Ishikawa (cell line): Measurements from ENCODE around the gene DTNBP1.

Experiments used
- CEBPB ChIP-seq: IDR thresholded peaks from 2 replicates; pipeline ENCODE4 v1.6.1; 2012
- CREB1 ChIP-seq: IDR thresholded peaks from 2 replicates; pipeline ENCODE4 v1.6.1; 2012; ENCODE audit warnings: low read depth
- EGR1 ChIP-seq: IDR thresholded peaks from 2 replicates; pipeline ENCODE4 v1.6.1; 2012
- EP300 ChIP-seq: IDR thresholded peaks from 2 replicates; pipeline ENCODE4 v1.6.1; 2012; ENCODE audit warnings: borderline replicate concordance
- FOXM1 ChIP-seq: IDR thresholded peaks from 2 replicates; pipeline ENCODE4 v1.6.1; 2012; ENCODE audit warnings: low read depth, borderline replicate concordance
- NFIC ChIP-seq: IDR thresholded peaks from 2 replicates; pipeline ENCODE4 v1.6.1; 2012
- RAD21 ChIP-seq: IDR thresholded peaks from 2 replicates; pipeline ENCODE4 v1.6.1; 2012; ENCODE audit warnings: low read depth
- TAF1 ChIP-seq: IDR thresholded peaks from 2 replicates; pipeline ENCODE4 v1.6.1; 2012; ENCODE audit warnings: low read depth, mild to moderate bottlenecking
- TCF12 ChIP-seq: IDR thresholded peaks from 2 replicates; pipeline ENCODE4 v1.6.1; 2012; ENCODE audit warnings: low read depth
- TEAD4 ChIP-seq: IDR thresholded peaks from 2 replicates; pipeline ENCODE4 v1.6.1; 2012
- YY1 ChIP-seq: IDR thresholded peaks from 2 replicates; pipeline ENCODE4 v1.6.1; 2012; ENCODE audit warnings: low read depth
- ZBTB7A ChIP-seq: IDR thresholded peaks from 2 replicates; pipeline ENCODE4 v1.6.1; 2012; ENCODE audit warnings: low read depth
- TF ChIP-seq, protein P1 (sequence below): IDR thresholded peaks from 2 replicates; pipeline ENCODE4 v1.6.1; 2012
- TF ChIP-seq, protein P2 (sequence below): IDR thresholded peaks from 2 replicates; pipeline ENCODE4 v1.6.1; 2012
- TF ChIP-seq, protein P3 (sequence below): IDR thresholded peaks from 2 replicates; pipeline ENCODE4 v1.6.1; 2012; ENCODE audit warnings: low read depth, mild to moderate bottlenecking

Gene DTNBP1

DNA sequence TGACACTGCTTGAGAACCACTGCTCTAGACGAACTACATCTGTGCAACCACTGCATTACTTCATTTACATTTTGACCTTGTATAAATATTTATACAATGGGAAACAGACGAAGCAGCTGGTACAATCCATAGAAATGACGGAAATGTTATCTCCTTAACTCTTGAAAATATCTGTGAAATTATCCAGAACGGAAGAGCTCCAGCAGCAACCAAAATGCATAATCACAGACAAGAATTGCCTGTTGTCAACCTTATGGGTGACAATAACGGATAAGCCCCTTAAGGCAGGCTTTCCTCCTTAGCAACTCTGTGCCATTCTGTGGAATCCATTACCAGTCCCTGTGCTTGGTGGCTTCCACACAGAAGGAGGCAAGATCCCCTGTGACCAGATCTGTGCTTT is 115.4 kb downstream of the DTNBP1 start:
- TF ChIP-seq CEBPB (no peak), FOXM1 (no peak), TAF1 (no peak), ZBTB7A (no peak), EP300 (no peak), EGR1 (no peak), TEAD4 (no peak), CREB1 (no peak), YY1 (no peak), TCF12 (no peak), RAD21 (no peak), NFIC (no peak)
- TF ChIP-seq, protein P1, sequence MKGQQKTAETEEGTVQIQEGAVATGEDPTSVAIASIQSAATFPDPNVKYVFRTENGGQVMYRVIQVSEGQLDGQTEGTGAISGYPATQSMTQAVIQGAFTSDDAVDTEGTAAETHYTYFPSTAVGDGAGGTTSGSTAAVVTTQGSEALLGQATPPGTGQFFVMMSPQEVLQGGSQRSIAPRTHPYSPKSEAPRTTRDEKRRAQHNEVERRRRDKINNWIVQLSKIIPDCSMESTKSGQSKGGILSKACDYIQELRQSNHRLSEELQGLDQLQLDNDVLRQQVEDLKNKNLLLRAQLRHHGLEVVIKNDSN = no peak
- TF ChIP-seq, protein P2, sequence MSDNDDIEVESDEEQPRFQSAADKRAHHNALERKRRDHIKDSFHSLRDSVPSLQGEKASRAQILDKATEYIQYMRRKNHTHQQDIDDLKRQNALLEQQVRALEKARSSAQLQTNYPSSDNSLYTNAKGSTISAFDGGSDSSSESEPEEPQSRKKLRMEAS = no peak
- TF ChIP-seq, protein P3, sequence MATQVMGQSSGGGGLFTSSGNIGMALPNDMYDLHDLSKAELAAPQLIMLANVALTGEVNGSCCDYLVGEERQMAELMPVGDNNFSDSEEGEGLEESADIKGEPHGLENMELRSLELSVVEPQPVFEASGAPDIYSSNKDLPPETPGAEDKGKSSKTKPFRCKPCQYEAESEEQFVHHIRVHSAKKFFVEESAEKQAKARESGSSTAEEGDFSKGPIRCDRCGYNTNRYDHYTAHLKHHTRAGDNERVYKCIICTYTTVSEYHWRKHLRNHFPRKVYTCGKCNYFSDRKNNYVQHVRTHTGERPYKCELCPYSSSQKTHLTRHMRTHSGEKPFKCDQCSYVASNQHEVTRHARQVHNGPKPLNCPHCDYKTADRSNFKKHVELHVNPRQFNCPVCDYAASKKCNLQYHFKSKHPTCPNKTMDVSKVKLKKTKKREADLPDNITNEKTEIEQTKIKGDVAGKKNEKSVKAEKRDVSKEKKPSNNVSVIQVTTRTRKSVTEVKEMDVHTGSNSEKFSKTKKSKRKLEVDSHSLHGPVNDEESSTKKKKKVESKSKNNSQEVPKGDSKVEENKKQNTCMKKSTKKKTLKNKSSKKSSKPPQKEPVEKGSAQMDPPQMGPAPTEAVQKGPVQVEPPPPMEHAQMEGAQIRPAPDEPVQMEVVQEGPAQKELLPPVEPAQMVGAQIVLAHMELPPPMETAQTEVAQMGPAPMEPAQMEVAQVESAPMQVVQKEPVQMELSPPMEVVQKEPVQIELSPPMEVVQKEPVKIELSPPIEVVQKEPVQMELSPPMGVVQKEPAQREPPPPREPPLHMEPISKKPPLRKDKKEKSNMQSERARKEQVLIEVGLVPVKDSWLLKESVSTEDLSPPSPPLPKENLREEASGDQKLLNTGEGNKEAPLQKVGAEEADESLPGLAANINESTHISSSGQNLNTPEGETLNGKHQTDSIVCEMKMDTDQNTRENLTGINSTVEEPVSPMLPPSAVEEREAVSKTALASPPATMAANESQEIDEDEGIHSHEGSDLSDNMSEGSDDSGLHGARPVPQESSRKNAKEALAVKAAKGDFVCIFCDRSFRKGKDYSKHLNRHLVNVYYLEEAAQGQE = no peak

DNA sequence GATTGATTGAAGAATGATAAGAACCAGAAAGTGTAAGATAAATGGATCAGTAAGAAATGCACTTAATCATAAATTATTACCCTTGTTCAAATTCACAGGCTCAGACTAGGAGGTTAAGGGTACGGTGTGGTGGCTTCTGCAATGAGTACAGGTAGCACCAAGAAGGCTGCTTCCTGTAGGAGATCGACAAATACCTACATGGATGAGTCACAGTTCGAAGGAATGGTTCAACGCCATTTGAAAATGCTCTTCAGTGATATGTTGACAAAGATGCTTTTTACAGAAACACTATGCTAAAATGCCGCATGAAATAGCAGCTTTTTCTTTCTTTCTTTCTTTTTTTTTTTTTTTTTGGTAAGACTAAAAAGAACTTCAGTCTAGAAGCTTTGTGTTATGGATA is 116.2 kb downstream of the DTNBP1 start:
- no peak for TF ChIP-seq YY1
- TF ChIP-seq RAD21 = no peak
- TF ChIP-seq EGR1 = no peak
- TF ChIP-seq, protein P3 = no peak
- TF ChIP-seq, protein P2 = no peak
- no peak for TF ChIP-seq TAF1
- no peak for TF ChIP-seq TCF12
- TF ChIP-seq TEAD4 = no peak
- TF ChIP-seq CREB1 = no peak
- TF ChIP-seq ZBTB7A = no peak
- no peak for TF ChIP-seq EP300
- TF ChIP-seq FOXM1 = no peak
- no peak for TF ChIP-seq NFIC
- TF ChIP-seq, protein P1 = no peak
- no peak for TF ChIP-seq CEBPB

DNA sequence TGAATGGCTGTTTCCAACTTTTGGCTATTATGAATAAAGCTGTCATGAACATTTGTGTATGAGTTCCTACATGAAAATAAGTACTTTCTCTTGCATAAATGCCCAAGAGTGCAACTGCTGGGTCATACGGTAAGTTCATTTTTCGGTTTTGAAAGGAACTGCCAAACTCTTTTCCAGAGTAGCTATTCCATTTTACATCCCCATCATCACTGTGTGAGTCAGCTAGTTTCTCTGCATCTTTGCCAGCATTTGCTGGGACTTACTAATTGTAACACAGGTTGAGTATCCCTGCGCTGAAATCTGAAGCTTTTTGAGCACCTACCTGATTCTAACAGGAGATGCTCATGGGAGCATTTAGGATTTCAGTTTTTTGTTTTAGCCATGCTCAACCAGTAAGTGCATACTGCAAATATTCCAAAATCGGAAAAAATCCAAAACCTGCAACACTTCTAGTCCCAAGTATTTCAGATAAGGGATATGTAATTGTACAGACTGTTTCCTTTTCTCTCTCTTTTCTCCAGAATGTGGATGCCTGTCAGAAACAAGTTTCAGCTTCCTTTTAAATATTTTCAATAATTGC is 118.4 kb downstream of the DTNBP1 start:
- TF ChIP-seq EP300 (no peak), TCF12 (no peak), RAD21 (no peak)

DNA sequence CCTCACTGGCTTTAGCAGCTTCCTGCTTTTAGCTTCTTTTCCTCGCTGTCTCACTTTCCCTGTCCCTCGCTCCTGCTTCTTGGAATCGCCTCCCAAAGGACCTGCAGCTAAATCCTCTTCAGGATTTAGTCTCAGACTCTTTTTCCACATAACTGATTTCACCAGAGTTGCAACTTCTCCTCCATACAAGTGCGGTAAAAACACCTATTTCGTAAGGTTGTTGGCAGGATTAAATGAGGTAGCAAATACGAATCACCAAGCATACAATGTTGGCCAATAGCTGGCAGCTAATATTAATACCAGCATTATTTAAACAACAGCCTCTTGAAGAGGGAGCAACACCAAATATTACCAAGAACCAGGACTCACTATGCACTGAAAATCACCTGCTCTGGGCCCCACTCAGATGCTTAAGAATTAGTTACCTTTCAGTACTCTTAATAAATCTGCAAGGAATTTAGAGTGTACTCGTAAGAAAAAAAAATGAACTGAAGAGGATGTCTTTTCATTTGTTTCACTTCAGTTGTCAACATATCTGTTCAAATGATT is 123.0 kb downstream of the DTNBP1 start:
- TF ChIP-seq, protein P2 = no peak
- no peak for TF ChIP-seq TCF12
- no peak for TF ChIP-seq EGR1
- TF ChIP-seq NFIC = no peak
- TF ChIP-seq EP300 = no peak
- TF ChIP-seq YY1 = no peak
- TF ChIP-seq TAF1 = no peak
- no peak for TF ChIP-seq ZBTB7A
- TF ChIP-seq FOXM1 = no peak
- no peak for TF ChIP-seq CEBPB
- no peak for TF ChIP-seq CREB1
- TF ChIP-seq, protein P1 = no peak
- TF ChIP-seq, protein P3 = no peak
